ENCODE measurements around the gene ADCY4. TPM values are rescaled to one million over a fixed set of nuclear protein-coding genes. Genes with fewer than 3 reads are reported as not detected.

ADCY4 gene
- total and polyA plus RNA-seq, 10 of the 15 experiments (the other 5 are each of a cell fraction or from before 2014, with no cell fraction given) = 0.05 to 0.87 (median 0.21) TPM; not detected in 1

GRCh38 chr14:24381363-24382063 is 46.6 kb upstream of the ADCY4 start:
- no peak for DNase-seq (ENCODE audit: low read depth, low spot score)
- ChIA-PET POLR2A (interaction anchor here (1.2 kb wide), 1 partner anchor 13 kb away, joined by 3 read pairs; the partner anchor contains the start of gene NFATC4), RAD21 (ENCODE audit: unreplicated experiment) (interaction anchor here (1.1 to 1.5 kb wide), 2 partner anchors 15 to 50 kb away, joined by 3 to 7 read pairs; no protein-coding TSS in a partner anchor), SMC1A (ENCODE audit: uncharacterized antibody, unreplicated experiment) (interaction anchor here (1.4 kb wide), 1 partner anchor 29 kb away, joined by 4 read pairs; no protein-coding TSS in a partner anchor), CTCF (interaction anchor here (1.5 to 1.6 kb wide), 2 partner anchors 48 to 75 kb away, joined by 3 to 5 read pairs; no protein-coding TSS in a partner anchor)
- Histone ChIP-seq H3K36me3 (ENCODE audit: control insufficient read depth in 2 of 2, insufficient read depth in 2 of 2, low read length in 1 of 2) (no peaks in the 10 kb centered on the region), H3K27me3 (replicated peaks in 1 of 2; ENCODE audit: control insufficient read depth in 2 of 2, insufficient read depth in 2 of 2, low read length in 1 of 2) (no peaks in the 10 kb centered on the region), H3K4me3 (no peak overlapping the region), H4K20me1 (ENCODE audit: control insufficient read depth, insufficient read depth) (no peaks in the 10 kb centered on the region), H3K4me1 (ENCODE audit: control insufficient read depth, insufficient read depth, low read length) (no peaks in the 10 kb centered on the region), H3K9ac (ENCODE audit: control insufficient read depth, insufficient read depth, low read length) (no peak overlapping the region), H3K27ac (ENCODE audit: control insufficient read depth, insufficient read depth) (no peak overlapping the region), H3K79me2 (ENCODE audit: control insufficient read depth, insufficient read depth, low read length) (no peaks in the 10 kb centered on the region), H3K4me2 (ENCODE audit: control insufficient read depth, insufficient read depth) (no peak overlapping the region), H2AFZ (ENCODE audit: control insufficient read depth, low read depth, low read length) (no peak overlapping the region), H3K9me3 (replicated peaks; ENCODE audit: control insufficient read depth, insufficient read depth, low read length) (no peaks in the 10 kb centered on the region)
- intact Hi-C loops (cut with micrococcal nuclease; ENCODE audit: unreplicated experiment) = no loop called here
- no TSS peak for BruUV-seq (replicated peaks)
- 28% methylated on average over 8 of the region's 8 CpGs for WGBS (ENCODE audit: insufficient coverage, insufficient replicate concordance, low lambda C conversion rate, missing lambda C conversion rate)
- in situ Hi-C loops (cut with MboI) = no loop called here
- peak; percentile 71 for ATAC-seq
- no peak for FAIRE-seq
- TF ChIP-seq MEF2A (IDR thresholded peaks at IDR 0.05; ENCODE audit: insufficient read depth, low read depth, low read length) (no peak), PBX3 (IDR thresholded peaks at IDR 0.05; ENCODE audit: insufficient replicate concordance, low read depth, low read length) (no peak), NFXL1 (IDR thresholded peaks at IDR 0.05; ENCODE audit: borderline replicate concordance) (no peak), IRF5 (IDR thresholded peaks at IDR 0.05; ENCODE audit: borderline replicate concordance) (no peak), EGR1 (IDR thresholded peaks at IDR 0.05; ENCODE audit: borderline replicate concordance in 1 of 2, low read depth in 2 of 2, low read length in 2 of 2) (no peak), SKIL (IDR thresholded peaks at IDR 0.05; ENCODE audit: low read depth, poor library complexity, severe bottlenecking) (no peak), RFX5 (IDR thresholded peaks at IDR 0.05; ENCODE audit: low read depth, low read length) (no peak), E4F1 (IDR thresholded peaks at IDR 0.05; ENCODE audit: borderline replicate concordance, partially characterized antibody) (no peak), IKZF2 (IDR thresholded peaks at IDR 0.05) (no peak), RELB (IDR thresholded peaks at IDR 0.05; ENCODE audit: low read depth) (no peak), BACH1 (IDR thresholded peaks at IDR 0.05; ENCODE audit: borderline replicate concordance) (no peak), NR2C1 (IDR thresholded peaks at IDR 0.05) (no peak), GABPA (IDR thresholded peaks at IDR 0.05; ENCODE audit: low read depth) (no peak)
